GM23248 (cell line): ENCODE results near the gene C20orf144.

Source experiments
- EZH2 ChIP-seq: fragments of 200-600 bp; sonication (generic); IDR thresholded peaks from 2 replicates; pipeline ENCODE4 v1.6.1; 2018; ENCODE audit warnings: antibody characterized with exemption, mild to moderate bottlenecking; ENCODE audit not compliant: insufficient read depth, poor library complexity, severe bottlenecking
- EZH2phosphoT487 ChIP-seq: fragments of 200-600 bp; sonication (generic); IDR thresholded peaks from 2 replicates; pipeline ENCODE4 v1.6.1; 2018; ENCODE audit warnings: antibody characterized with exemption, moderate library complexity, mild to moderate bottlenecking, low read depth; ENCODE audit not compliant: insufficient read depth

- TF ChIP-seq EZH2 (no peak), EZH2phosphoT487 (no peak)
These were observed 17.6 kb upstream of the C20orf144 start for GRCh38 chr20:33644313-33645071.
